IPS-11a (cell line): ENCODE data around the gene HDAC11.
"Not testable (repeated sequence)": the region's sequence is repeated elsewhere in the genome, so short reads cannot be mapped to it uniquely, and the experiment has no call there.

Source experiments
- H3K4me3 ChIP-seq: one replicate; pipeline ENCODE4 v1.5.1; 2013; ENCODE audit warnings: low read depth, low read length, control low read depth

Gene HDAC11

DNA sequence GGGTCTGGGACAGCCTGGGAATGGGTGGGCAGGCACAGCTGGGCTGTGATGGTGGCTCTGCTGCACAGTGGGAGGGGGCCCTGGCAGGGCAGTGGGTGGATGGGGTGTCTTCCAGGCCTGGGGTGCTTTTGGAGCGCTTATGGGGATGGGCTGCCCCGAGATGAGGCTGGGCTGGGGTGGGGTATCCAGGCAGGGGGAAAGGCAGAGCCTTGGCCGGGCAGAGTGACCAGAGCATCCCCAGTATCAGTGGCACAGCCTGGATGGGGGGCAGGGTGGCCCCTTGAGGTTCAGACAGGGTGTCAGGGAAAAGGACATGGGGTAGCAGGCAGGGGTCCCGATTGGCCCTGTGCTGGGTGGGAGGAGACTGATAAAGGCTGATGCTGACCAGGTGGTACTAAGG is 26.6 kb downstream of the HDAC11 start:
- no peak overlapping the region for H3K4me3 ChIP-seq

DNA sequence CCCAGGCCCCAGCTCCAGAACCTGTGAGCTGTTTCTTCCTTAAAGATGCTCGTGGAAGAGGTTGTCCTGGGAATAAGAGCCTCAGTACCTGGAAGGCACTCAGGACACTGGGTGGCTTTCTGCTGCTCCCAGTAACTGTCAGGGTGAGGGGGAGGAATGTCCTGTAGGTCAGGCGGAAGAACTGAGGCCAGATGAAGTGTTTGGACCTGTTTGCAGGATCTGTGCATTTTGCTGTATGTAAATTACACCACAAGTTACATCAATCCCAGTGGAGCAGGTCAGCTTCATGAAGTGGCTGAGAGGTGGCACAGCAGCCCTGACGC is 27.1 kb downstream of the HDAC11 start:
- no peak overlapping the region for H3K4me3 ChIP-seq

DNA sequence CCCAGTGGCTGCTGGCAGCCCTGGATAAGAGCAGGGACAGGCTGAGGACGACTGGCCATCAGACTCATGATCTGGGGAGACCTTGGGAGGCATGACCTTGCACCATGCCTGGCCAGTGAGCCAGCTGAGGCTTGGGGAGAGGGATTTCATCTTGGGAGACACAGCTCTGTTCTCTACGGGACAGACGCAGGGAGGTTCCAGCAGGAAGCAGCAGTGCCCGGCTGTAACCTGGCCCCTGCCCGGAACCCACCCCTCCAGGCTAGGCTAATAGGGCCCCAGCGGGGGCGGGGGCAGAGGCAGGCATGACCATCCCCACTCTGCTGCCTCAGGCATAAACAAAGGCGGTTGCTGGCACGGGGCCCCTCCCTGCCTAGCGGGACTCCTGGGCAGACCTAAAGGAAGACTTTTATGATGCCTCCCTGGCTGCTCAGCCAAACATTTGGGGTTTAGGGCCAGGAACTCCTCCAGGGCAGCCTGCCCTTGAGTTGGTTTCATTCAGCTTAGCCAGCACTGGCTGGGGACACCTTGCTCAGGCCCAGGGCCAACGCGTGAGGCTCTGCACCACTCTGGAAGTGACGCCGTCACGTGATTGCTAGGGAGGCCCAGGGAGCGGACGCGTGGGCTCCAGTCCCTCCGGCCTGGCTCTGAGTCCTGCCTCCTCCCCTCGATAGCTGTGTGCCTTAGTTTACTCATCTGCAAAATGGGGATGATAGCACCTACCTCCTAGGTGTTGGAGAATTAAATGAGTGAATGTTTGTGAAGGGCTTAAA is 27.6 kb downstream of the HDAC11 start:
- no peak overlapping the region for H3K4me3 ChIP-seq

DNA sequence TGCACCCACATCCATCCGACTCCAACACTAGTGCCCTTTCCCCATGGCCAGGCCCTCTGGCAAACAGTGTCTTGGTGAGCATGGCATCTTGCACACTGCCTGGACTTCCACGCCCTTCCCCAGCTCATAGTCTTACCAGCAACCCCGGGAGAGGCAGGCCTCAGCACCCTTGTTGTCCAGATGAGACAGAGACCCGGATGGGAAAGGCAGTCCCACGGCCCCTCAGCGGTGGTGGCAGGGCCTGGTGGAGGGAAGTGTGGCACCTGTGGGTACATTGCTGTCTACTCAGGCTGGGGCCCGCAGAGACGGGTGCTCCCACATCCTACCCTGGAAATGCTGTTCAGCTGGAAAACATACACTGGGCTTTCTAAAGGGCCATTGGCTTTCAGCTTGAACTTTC is 28.4 kb downstream of the HDAC11 start:
- no peak overlapping the region for H3K4me3 ChIP-seq

DNA sequence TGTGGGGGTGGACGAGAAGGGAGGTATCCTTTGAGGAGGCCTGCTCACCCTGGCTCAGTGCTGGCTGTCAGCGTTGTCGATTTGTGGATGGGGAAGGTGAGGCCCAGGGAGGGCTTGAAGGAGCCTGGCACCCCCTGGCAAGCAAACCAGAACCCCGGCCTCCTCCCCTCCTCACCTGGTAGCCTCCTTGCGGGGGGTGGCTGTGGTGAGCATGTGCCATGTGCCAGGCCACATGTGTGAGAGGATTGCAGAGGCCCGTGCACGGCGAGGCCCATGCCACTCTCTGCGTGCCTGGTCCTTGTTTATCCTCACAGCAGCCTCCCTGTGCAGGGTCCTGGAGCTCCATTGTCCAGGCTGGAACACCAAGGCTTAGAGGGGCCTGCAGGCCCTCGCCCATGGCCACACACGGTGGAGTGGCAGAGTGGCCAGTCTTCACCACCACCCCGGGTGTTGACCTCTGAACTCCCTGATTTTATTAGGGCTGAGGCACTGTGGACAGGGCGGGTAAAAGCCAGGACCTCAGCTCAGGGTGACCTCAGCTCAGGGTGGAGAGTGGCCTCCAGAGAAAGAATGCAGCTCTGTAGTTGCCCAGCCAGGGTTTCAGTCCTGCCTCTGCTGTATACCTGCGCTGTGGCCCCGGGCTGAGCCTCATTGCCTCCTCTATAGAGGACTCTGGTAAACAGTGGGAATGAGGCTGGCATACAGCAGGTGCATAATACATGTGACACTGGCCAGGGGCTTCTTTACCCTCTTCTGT is 29.1 kb downstream of the HDAC11 start:
- H3K4me3 ChIP-seq: no peak overlapping the region

DNA sequence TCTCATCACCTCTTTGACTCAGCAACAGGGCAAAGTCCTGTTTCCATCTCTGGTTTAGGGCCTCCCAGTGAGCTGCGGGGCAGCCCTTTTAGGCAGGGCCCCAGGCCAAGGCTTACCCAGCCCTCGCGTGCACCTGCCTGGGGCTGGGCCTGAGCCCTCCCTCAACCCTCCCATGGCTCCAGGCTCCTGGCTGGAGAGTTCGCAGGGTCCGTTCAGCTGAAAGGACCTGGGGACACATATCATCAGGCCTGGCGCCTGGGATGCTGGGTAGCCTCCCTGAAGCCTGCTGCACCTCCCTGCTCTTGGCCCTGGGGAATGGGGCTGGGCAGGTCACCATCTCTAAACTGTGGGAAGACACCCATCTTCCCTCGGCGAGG is 29.7 kb downstream of the HDAC11 start:
- H3K4me3 ChIP-seq: no peak overlapping the region

DNA sequence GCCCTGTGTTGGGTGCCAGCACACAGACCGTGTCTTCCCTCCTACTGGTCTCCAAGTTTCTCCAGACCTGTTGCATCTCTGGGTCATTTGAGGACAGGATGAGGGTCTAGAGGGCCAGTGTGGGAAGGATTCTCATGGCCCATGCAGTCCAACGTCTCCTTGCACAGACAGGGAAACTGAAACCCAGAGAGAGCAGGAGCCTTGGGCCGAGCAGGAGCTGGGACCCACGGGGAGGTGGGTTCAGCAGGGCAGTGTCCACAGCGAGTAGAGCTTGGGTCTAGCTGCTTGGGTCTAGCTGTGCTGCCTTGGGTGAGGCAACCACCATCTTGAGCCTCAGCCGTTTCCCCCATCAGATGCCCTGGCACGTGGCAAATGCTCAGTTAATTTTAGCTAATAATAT is 32.3 kb downstream of the HDAC11 start:
- H3K4me3 ChIP-seq: no peak overlapping the region

DNA sequence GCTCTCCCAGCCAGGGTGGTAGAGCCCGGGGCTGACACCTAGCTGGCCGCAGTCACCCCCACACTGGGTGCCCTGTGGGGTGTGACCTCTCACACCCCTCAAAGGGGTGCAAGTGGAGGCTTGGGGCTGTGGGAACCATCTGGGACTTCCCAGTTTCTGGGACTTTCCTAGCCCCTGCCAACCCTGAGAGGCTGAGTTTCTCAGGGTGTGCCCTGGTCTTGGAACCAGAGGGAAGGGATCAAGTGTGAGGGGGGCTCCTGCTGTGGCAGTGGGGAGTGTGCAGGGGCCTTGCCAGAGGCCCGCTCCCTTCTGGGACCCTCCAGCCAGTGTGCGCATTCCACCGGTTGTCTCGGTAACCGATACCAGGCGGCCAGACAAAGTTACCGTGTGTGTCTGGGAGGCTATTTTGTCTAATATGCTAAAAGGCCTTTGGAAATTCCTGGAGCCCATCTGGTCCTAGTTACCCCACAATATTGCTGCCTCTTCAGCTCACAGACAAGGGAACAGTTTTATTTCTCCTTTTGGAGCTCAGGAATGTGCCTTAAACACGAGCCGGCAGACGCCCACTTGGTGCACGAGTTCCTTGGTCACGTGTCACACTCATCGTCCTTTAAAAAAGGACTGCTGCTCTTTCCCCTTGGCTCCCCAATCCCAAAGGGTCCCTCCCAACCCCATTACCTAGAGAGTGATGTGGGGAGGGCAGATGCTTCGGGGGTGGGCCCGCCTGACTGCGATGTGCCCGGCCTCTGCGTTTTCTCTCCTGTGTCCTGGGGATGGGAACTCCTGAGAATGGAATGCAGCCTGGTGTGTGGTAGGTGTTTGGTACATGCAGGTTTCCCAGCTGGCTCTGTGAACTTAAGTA is 33.2 kb downstream of the HDAC11 start:
- H3K4me3 ChIP-seq: no peak overlapping the region

DNA sequence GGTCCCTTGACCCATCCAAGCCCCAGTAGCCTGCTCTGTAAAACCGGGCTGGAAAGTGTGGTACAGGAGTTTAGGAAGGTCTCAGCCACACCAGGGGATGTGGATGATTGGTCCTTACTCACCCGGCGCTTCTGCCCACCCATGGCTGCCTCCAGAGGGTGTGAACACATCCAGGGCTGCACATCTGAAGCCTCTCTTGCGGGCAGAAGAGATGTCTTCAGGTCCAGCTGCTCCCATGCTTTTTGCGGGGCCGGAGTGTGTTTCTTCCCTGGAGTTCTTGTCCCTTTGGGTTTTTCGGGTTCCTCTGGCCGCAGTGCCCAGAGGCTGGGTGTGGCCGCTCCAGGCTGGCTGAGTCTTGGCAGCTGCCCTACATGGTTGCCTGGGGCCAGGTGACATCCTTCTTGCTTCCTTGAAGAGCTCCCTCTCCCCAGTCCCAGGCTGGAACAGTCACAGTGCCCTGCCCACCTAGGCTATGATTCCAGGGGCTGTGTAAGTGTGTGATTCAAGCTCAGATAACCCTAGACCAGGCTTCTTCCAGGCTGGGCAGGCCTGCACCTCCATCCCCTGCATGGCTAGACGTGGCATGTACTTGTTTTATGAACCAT is 33.9 kb downstream of the HDAC11 start:
- H3K4me3 ChIP-seq: no peak overlapping the region

DNA sequence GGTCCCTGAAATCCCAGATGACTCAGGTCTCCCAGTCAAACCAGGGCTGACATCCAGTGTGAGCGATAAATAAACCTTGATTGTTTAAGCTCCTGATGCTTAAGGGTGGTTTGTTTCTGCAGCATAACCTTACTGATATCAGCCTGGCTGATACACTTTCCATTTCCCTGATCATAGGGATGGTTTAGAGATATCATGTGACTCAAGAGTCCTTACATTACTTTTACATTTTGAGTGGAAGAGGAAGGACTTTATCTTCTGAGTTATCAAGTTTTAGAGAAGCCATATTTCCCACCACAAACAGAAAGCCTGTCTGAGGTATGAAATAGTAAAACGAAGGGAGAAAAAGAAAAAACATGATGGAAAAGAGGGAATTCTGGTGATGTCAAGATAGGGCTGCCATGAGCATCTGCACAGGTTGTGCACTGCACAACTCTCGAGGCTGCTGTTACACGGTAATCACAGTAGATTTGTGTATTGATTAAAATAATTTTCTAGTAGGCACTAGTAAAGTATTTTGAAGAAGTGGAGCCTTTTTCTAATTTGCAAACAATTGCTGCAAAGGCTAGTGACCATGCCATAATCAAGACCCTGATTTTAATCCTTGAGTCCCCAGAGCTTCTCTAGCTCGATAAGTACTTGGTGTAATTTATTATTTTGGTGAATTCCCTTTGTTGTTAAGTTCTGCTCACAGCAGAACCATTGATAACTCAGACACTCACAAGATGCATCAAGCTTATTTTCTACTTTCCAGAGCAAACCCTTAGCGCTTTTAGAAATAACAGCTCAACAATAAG is 34.7 kb downstream of the HDAC11 start:
- no peak overlapping the region for H3K4me3 ChIP-seq

DNA sequence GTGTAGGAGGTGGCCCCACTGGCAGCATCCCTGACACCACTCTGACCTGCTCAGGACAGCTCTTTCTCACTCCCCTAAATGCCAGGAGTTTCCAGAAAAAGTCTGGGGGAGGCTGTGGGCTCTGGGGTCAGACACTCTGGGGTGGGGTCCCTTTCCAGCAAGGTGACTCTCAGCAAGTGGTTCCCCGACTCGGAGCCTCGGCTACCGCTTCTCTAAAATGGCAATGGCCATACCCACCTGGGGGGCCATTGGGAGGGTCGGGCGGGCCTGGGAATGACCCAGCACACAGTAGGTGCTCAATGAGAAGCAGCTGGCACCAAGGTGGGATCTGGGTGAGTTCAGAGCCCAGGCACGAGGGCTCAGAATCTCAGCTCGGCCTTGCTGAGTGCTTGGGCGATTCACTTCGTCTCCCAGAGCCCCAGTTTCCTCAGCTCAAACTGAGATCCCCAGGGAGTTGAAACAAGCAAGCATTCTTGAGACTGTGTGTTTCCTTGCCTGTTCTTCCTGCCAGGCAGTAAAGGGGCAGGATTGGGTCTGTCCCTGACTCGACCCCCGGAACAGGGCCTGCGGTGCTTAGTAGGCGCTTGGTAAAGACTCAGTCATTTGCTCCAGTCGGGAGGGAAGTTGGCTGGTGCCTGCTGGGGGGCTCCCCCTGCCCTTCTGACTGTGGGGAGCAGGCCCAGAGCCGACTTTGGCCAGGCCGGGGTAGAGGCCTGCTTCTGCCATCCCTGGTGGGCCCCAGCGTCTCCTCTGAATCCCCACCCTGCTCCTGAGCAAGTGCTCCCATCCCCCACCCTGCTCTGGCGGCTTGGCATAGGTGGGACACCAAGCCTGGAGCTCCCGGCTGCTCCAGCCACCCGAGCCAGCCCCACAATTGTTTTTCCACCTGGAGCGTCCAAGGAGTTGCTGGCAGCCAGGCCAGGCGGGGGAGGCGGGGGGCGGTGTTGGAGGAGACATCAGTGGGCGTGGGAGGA is 36.0 kb downstream of the HDAC11 start:
- H3K4me3 ChIP-seq: no peak overlapping the region

DNA sequence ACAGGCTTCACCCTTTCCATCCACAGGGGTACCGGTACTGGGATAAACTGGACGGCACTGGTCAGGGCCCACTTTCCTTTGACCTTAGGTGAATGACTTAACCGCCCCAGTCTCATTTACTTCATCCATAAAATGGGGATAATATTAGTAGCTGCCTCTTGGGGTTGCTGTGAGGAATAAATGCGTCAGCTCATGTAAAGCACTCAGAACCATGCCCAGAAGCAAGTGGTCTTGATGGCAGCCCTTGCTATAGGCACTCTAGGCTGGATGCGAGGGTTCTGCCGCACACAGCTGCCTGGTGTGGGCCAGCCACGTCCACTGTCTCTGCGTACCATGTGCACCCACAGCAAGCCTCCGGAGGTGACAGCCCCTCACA is 36.6 kb downstream of the HDAC11 start:
- H3K4me3 ChIP-seq: no peak overlapping the region

DNA sequence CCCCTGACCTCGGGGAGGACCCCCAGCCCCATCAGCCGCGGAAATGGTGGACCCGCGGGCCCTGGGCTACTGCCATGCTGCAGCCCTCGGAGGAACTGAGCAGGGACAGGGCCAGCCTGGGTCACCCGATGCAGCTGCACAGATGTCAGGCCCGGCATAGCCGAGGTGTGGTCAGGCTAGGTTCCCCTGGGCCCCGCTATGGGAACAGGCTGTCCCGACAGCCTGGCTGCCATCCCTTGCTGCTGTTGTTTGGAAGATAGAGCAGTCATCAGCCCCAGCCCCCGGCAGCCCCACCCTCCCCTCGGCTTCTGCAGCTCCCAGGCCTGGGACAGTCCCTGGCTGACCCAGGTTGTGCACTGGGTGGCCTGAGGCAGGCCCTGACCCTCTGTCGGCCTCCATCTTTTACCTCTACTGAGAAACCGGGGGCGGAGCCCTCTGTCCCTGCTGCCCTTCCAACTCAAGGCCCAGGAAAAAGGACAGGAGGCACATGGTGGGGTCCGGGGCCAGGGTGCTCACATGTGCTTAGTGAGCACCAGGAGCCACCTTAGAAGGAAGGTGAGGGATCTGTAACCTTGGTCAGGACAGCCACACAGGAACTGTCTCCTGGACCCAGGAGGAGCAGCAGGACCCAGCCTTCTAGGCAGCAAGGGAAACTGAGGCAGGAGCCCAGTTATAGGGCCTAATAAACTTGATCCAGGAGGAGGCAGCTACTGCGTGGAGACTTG is 37.3 kb downstream of the HDAC11 start:
- H3K4me3 ChIP-seq: no peak overlapping the region

DNA sequence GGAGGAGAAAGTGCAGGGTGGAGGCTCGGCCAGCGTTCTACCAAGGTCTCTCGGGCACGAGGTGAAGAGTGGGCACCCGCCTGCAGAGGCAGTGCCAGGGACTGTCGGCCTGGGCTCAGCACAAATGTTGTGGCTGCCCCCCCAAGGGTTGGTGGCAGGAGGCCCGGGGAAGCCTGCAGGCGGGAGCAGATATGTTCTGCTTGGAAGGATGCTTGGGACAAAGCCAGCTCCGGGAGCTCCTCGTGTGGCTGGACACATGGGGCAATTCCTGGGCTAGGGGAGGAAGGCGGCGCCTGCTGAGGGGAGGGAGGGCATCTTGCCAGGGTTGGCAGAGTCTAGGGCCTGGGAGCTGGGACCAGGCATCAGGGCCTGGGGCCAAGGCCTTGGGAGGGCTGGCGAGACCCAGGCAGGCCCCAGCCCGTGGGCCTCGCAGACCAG is 38.4 kb downstream of the HDAC11 start:
- no peak overlapping the region for H3K4me3 ChIP-seq

DNA sequence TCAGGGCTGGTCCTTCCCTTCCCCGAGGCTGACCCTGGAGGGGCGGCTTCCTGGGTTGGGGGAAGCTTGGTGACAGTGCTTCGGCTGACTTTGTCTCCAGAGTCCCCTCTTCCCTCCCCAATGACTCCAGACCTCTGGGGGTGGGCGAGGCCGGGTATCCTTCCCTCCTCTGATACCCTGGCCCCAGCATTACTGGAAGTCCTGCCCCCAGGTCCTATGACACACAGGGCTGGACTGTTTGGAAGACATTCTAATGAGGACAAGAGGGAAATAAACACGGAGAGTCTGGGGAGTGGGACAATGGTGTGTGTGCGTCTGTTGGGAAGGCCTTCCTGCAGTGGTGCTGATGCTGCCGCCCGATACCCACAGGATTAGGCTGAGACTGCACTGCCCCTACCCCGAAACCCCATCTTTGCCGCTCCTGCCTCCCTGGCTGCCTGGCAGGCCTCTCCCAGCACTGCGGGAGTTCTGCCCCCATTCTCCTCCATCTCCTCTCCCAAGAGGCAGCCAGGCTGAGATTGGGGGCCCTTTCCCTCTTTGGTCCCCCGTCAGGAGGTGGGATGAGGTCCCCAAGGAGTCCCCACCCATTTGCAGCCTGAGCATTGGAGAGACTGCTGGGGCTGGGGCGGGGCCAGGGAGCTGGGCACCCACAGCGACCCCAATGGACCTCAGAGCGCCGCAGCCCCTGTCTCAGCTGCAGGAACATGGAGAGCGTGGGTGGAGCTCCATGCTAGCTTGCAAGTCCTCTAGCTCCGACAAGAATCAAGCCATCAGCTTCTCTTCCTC is 39.1 kb downstream of the HDAC11 start:
- H3K4me3 ChIP-seq: no peak overlapping the region

DNA sequence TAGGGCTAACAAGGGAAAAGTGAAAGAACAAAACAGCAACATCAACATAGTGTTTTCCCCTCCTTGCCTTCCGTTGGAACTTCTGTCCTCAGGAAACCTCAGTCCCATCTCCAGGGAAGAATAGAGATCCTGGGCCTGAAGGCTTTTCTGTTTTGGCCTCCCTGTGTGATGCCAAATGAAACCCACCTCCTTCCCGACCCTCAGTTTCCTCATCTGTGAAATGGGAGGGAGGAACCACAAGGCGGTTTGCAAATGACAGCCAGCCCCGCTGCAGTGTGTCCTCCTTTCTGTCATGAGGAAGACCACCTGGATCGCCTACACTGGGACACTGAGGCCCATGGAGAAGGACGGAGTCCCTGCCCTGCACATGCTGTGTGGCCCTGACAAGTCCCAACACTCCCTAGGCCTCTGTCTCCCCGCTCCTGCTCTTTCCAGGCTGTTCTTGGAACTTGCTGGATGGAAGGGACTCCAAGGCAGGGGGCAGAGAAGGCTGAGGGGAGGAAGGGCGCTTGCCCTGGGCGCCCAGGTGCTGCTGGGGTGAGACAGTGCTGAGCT is 40.3 kb downstream of the HDAC11 start:
- no peak overlapping the region for H3K4me3 ChIP-seq

DNA sequence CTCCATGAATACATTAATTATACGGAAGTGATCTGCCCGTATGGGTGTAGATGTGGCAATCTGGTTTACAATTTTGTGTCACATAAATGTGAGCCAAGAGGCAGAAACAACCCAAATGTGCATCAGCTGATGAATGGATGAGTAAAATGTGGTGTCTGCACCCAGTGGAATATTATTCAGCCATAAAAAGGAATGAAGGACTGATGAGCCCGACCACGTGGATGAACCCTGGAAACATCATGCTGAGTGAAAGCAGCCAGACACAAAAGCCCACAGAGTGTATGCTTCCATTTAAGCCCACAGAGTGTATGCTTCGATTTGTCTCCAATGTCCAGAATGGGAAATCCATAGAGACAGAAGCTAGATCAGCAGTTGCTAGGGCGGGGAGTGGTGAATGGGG is 41.2 kb downstream of the HDAC11 start:
- H3K4me3 ChIP-seq: no peak overlapping the region

DNA sequence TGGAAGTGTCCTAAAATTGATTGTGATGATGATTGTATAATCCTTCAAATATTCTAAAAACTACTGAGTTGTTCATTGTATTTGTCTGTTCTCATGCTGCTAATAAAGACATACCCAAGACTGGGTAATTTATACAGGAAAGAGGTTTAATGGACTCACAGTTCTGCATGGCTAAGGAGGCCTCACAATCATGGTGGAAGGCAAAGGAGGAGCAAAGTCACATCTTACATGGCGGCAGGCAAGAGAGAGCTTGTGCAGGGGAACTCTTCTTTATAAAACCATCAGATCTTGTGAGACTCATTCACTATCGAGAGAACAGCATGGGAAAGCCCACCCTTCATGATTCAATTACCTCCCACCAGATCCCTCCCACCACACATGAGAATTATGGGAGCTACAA is 41.6 kb downstream of the HDAC11 start:
- not testable (repeated sequence) for H3K4me3 ChIP-seq
